T-helper 17 cell (primary cell): ENCODE results near the gene NSUN5. TPM values are rescaled to one million over a fixed set of nuclear protein-coding genes. Genes with fewer than 3 reads are reported as not detected.
A peak's percentile ranks its signal among the peaks of the same experiment; 100 is the strongest.
"Not testable (repeated sequence)": the region's sequence is repeated elsewhere in the genome, so short reads cannot be mapped to it uniquely, and the experiment has no call there.

Source experiments
- ATAC-seq: fragments of 150-1000 bp; cut with Tn5 transposase; 2 replicates; pipeline ENCODE4 v1.10.0; 2021; ENCODE audit warnings: mild to moderate bottlenecking, moderate library complexity
- DNase-seq, 3 donors: peaks; one replicate each; pipeline versions ENCODE4 v3.0.0 to v3.0.0-alpha.2; 2020 to 2021
- H3K9me3 ChIP-seq: one replicate; pipeline ENCODE4 v1.7.0; 2013; ENCODE audit warnings: low read length, mild to moderate bottlenecking; ENCODE audit not compliant: control insufficient read depth, poor library complexity, severe bottlenecking
- H3K27ac Mint-ChIP-seq: one replicate; pipeline ENCODE4 v1.8.0; 2022; ENCODE audit warnings: mild to moderate bottlenecking, moderate library complexity, mixed read lengths
- H3K27me3 Mint-ChIP-seq: one replicate; pipeline ENCODE4 v1.8.0; 2022; ENCODE audit warnings: mixed read lengths
- H3K36me3 Mint-ChIP-seq: one replicate; pipeline ENCODE4 v1.8.0; 2022; ENCODE audit warnings: low read depth, mixed read lengths
- H3K4me1 Mint-ChIP-seq: one replicate; pipeline ENCODE4 v1.8.0; 2022; ENCODE audit warnings: mild to moderate bottlenecking, mixed read lengths
- H3K4me3 Mint-ChIP-seq: one replicate; pipeline ENCODE4 v1.8.0; 2022; ENCODE audit warnings: mild to moderate bottlenecking, moderate library complexity, mixed read lengths
- total RNA-seq, 4 donors: library from RNA in 2 of 4; stranded (reverse) in 2 of 4; gene quantifications; one replicate each; pipeline ENCODE4 v1.2.3 and lab custom pipeline; 2022 to 2026

Gene NSUN5
- total RNA-seq, 2 donors from 2014 or later: 31.4 to 33.3 TPM

- not testable (repeated sequence) for H3K4me3 Mint-ChIP-seq, H3K27me3 Mint-ChIP-seq, H3K27ac Mint-ChIP-seq, H3K36me3 Mint-ChIP-seq, DNase-seq, ATAC-seq, H3K9me3 ChIP-seq, H3K4me1 Mint-ChIP-seq
Observed at GRCh38 chr7:73301108-73301507, 7.5 kb downstream of the NSUN5 start.

GRCh38 chr7:73299812-73300211 lies 8.8 kb downstream of the NSUN5 start:
- not testable (repeated sequence) for DNase-seq, H3K9me3 ChIP-seq, H3K27me3 Mint-ChIP-seq, H3K36me3 Mint-ChIP-seq, H3K4me1 Mint-ChIP-seq, H3K4me3 Mint-ChIP-seq, H3K27ac Mint-ChIP-seq, ATAC-seq

- not testable (repeated sequence) for H3K4me1 Mint-ChIP-seq, H3K36me3 Mint-ChIP-seq, H3K27ac Mint-ChIP-seq, DNase-seq, H3K9me3 ChIP-seq, H3K27me3 Mint-ChIP-seq, H3K4me3 Mint-ChIP-seq, ATAC-seq
Observed at GRCh38 chr7:73297706-73298105, 10.9 kb downstream of the NSUN5 start.

GRCh38 chr7:73297235-73297634 lies 11.4 kb downstream of the NSUN5 start:
- not testable (repeated sequence) for H3K4me1 Mint-ChIP-seq, H3K36me3 Mint-ChIP-seq, H3K27me3 Mint-ChIP-seq, H3K9me3 ChIP-seq, DNase-seq, ATAC-seq, H3K4me3 Mint-ChIP-seq, H3K27ac Mint-ChIP-seq

- H3K9me3 ChIP-seq, H3K4me3 Mint-ChIP-seq, DNase-seq, H3K36me3 Mint-ChIP-seq, H3K27ac Mint-ChIP-seq, H3K27me3 Mint-ChIP-seq, ATAC-seq, H3K4me1 Mint-ChIP-seq: not testable (repeated sequence)
Observed at GRCh38 chr7:73277210-73277609, 31.4 kb downstream of the NSUN5 start.

- H3K9me3 ChIP-seq, H3K4me1 Mint-ChIP-seq, DNase-seq, H3K4me3 Mint-ChIP-seq, H3K27me3 Mint-ChIP-seq, H3K27ac Mint-ChIP-seq, ATAC-seq, H3K36me3 Mint-ChIP-seq: not testable (repeated sequence)
Observed at GRCh38 chr7:73267813-73268212, 40.8 kb downstream of the NSUN5 start.

- DNase-seq, H3K27ac Mint-ChIP-seq, H3K4me1 Mint-ChIP-seq, H3K4me3 Mint-ChIP-seq, H3K36me3 Mint-ChIP-seq, H3K27me3 Mint-ChIP-seq, H3K9me3 ChIP-seq: not testable (repeated sequence)
- ATAC-seq: peak; percentile 63
Observed at GRCh38 chr7:73266719-73267368, 41.8 kb downstream of the NSUN5 start.

GRCh38 chr7:73262416-73262815 lies 46.2 kb downstream of the NSUN5 start:
- not testable (repeated sequence) for H3K4me1 Mint-ChIP-seq, H3K9me3 ChIP-seq, H3K36me3 Mint-ChIP-seq, H3K27me3 Mint-ChIP-seq, DNase-seq, H3K27ac Mint-ChIP-seq, H3K4me3 Mint-ChIP-seq
- ATAC-seq: peak; percentile 50

Other genes with a start within 250 kb of the NSUN5 start
- gene SPDYE9, start 222.8 kb downstream of the NSUN5 start, total RNA-seq: not detected
- not detected for gene TRIM50, start 19.3 kb upstream of the NSUN5 start, total RNA-seq
- gene FKBP6, start 19.3 kb upstream of the NSUN5 start, total RNA-seq: not detected
- gene FZD9, start 125.0 kb upstream of the NSUN5 start, total RNA-seq: not detected
- gene BAZ1B, start 213.5 kb upstream of the NSUN5 start, total RNA-seq: 10 to 100 TPM; 51.2 to 52.6 TPM
- gene BCL7B, start 248.9 kb upstream of the NSUN5 start, total RNA-seq: 100 to 1,000 TPM; 112 to 116 TPM